Pons (tissue), 1 donor: ENCODE measurements around the gene CNDP1.

Experiments
- DNase-seq: peaks from one replicate; pipeline ENCODE4 v3.0.0-alpha.2; 2016; ENCODE audit warnings: low spot score

The CNDP1 gene

GRCh38 chr18:74625157-74625556 is 90.9 kb downstream of the CNDP1 start:
- no peak for DNase-seq

- no peak for DNase-seq
Observed at GRCh38 chr18:74626049-74626874, 92.0 kb downstream of the CNDP1 start.

GRCh38 chr18:74630804-74631203 is 96.5 kb downstream of the CNDP1 start:
- DNase-seq: no peak

DNA sequence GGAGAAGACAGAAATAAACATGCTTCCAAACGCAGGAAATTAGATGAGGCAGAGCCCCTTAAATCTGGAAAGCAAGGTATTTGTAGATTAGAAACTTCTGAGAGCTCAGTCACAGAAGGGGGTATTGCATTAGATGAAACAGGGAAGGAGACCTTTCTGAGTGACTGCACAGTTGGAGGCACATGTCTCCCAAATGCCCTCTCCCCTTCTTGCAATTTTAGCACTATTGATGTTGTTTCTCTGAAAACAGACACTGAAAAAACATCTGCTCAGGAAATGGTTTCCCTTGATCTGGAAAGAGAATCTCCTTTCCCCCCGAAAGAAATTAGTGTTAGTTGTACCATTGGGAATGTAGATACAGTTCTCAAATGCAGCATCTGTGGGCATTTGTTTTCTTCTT is 96.9 kb downstream of the CNDP1 start:
- no peak for DNase-seq

DNA sequence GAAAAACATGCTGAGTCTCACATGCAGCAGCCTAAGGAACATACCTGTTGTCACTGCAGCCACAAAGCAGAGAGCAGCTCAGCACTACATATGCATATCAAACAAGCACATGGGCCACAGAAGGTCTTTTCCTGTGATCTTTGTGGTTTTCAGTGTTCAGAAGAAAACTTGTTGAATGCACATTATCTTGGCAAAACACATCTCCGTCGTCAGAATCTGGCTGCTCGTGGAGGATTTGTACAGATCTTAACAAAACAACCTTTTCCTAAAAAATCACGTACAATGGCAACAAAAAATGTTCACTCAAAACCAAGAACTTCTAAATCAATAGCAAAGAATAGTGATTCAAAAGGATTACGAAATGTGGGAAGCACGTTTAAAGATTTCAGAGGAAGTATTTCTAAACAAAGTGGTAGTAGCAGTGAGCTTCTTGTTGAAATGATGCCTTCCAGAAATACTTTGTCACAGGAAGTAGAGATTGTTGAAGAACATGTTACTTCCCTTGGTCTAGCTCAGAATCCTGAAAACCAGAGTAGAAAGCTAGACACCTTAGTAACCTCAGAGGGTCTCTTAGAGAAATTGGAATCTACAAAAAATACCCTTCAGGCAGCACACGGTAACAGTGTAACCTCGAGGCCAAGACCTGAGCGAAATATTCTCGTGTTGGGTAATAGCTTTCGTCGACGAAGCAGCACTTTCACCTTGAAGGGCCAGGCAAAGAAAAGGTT is 97.5 kb downstream of the CNDP1 start:
- no peak for DNase-seq

GRCh38 chr18:74632351-74632679 is 98.0 kb downstream of the CNDP1 start:
- no peak for DNase-seq

DNA sequence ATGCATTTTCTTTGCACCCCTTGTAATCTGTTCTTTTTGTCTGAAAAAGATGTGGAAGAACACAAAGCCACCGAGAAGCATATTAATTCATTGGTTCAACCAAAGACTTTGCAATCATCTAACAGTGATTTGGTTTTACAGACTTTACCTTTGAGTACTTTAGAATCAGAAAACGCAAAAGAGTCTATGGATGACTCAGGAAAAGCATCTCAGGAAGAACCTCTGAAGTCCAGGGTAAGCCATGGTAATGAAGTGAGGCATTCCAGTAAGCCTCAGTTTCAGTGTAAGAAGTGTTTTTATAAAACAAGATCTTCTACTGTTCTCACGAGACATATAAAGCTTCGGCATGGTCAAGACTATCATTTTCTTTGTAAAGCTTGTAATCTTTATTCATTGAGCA is 98.6 kb downstream of the CNDP1 start:
- no peak for DNase-seq

DNA sequence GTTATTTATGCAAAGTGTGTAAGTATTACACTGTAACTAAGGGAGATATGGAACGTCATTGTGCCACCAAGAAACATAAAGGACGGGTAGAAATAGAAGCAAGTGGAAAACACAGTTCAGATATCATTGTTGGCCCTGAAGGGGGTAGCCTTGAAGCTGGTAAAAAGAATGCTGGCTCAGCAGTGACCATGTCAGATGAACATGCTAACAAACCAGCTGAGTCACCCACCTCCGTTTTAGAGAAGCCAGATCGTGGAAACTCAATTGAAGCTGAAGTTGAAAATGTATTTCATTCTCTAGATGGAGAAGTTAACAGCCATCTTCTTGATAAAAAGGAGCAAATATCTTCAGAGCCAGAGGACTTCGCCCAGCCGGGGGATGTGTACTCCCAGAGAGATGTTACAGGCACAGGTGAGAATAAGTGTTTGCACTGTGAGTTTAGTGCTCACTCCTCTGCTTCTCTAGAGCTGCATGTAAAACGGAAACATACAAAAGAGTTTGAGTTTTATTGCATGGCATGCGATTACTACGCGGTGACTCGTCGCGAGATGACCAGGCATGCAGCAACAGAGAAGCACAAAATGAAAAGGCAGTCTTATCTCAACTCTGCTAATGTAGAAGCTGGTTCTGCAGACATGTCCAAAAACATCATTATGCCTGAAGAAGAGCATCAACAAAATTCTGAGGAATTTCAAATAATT is 99.5 kb downstream of the CNDP1 start:
- DNase-seq: no peak

DNA sequence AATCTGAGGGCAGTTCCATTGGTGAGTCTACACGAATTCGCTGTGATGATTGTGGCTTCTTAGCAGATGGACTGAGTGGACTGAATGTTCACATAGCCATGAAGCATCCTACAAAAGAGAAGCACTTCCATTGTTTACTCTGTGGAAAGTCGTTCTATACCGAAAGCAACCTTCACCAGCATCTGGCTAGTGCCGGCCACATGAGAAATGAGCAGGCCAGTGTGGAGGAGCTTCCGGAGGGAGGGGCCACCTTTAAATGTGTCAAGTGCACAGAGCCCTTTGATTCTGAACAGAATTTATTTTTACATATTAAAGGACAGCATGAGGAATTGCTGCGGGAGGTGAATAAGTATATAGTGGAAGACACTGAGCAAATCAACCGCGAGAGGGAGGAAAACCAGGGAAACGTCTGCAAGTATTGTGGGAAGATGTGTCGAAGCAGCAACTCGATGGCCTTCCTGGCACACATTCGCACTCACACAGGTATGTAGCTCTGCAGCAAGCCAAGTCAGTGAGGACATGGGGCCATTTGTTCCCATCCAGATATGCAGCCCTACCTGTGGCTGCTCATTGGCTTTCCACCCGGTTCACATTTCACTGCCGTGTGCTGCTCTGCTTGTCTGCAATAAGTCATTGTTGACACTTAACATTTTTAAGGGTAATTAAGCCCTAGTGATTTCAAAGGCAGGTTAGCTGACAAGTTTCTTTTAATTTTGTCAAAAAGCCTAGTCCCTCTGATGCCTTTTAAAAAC is 101.1 kb downstream of the CNDP1 start:
- DNase-seq: no peak
